ENCODE data around the gene MAP3K14.

Gene MAP3K14

GRCh38 chr17:45315648-45316433, 979 bp downstream of the MAP3K14 start:
- TF ChIP-seq SIN3A (IDR thresholded peaks at IDR 0.05; ENCODE audit: borderline replicate concordance, insufficient read depth, low read length) (no peak), POLR2AphosphoS5 (IDR thresholded peaks at IDR 0.05; ENCODE audit: low read depth, low read length) (no peak), FOXP2 (optimal IDR thresholded peaks at IDR 0.05; ENCODE audit: borderline replicate concordance, extremely low read depth, extremely low read length, insufficient read depth) (no peak), TAF1 (IDR thresholded peaks at IDR 0.05; ENCODE audit: borderline replicate concordance, insufficient read depth, low read length) (no peak)
- TF ChIP-seq, protein P1, sequence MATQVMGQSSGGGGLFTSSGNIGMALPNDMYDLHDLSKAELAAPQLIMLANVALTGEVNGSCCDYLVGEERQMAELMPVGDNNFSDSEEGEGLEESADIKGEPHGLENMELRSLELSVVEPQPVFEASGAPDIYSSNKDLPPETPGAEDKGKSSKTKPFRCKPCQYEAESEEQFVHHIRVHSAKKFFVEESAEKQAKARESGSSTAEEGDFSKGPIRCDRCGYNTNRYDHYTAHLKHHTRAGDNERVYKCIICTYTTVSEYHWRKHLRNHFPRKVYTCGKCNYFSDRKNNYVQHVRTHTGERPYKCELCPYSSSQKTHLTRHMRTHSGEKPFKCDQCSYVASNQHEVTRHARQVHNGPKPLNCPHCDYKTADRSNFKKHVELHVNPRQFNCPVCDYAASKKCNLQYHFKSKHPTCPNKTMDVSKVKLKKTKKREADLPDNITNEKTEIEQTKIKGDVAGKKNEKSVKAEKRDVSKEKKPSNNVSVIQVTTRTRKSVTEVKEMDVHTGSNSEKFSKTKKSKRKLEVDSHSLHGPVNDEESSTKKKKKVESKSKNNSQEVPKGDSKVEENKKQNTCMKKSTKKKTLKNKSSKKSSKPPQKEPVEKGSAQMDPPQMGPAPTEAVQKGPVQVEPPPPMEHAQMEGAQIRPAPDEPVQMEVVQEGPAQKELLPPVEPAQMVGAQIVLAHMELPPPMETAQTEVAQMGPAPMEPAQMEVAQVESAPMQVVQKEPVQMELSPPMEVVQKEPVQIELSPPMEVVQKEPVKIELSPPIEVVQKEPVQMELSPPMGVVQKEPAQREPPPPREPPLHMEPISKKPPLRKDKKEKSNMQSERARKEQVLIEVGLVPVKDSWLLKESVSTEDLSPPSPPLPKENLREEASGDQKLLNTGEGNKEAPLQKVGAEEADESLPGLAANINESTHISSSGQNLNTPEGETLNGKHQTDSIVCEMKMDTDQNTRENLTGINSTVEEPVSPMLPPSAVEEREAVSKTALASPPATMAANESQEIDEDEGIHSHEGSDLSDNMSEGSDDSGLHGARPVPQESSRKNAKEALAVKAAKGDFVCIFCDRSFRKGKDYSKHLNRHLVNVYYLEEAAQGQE (IDR thresholded peaks at IDR 0.05; ENCODE audit: insufficient read depth in 1 of 2, low read depth in 2 of 2, low read length in 2 of 2): no peak

DNA sequence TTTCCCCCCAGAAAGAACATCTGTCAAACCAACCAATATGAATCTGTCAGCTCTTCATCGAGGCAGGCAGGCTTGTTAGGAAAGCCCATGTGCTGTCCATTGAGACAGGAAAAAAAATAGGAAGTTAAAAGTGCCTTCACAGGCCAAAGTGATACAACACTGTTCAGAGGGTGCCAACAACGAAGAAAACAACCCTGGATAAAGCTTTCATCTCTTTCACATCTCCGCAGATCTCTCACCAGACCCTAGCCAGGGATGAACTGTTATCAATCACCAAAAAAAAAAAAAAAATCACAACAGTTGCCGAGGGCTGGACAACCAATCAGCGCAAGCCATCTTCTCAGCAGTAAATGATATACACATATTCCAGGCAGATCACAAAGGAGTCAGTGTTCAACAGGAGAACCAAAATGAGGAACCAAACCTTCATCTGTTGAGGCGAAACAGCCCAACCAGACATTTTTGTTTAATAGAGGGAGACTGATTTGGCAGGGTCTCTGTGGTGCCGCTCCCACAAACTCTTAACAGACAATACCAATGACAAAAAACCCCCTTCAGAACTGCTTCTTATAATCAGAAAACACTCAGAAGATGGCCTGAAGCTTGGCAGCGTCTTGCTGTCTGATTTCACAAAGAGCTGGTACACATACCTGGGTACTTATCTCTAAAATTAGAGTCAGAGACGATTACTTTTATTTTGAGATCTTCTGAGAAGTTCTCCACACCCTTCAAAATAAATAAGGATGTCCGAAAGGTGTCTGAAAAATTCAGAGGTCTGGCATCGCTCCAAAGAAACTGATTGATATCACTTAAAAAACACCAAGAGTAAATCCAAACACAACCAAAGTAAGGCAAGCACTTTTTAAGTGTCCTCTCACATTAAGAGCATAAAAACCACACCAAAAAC, 1.8 kb downstream of the MAP3K14 start:
- TF ChIP-seq FOXP2 (optimal IDR thresholded peaks at IDR 0.05; ENCODE audit: borderline replicate concordance, extremely low read depth, extremely low read length, insufficient read depth): no peak
- no peak for TF ChIP-seq SIN3A (IDR thresholded peaks at IDR 0.05; ENCODE audit: borderline replicate concordance, insufficient read depth, low read length)
- TF ChIP-seq, protein P1 (IDR thresholded peaks at IDR 0.05; ENCODE audit: insufficient read depth in 1 of 2, low read depth in 2 of 2, low read length in 2 of 2): no peak
- no peak for TF ChIP-seq TAF1 (IDR thresholded peaks at IDR 0.05; ENCODE audit: borderline replicate concordance, insufficient read depth, low read length)
- TF ChIP-seq POLR2AphosphoS5 (IDR thresholded peaks at IDR 0.05; ENCODE audit: low read depth, low read length): no peak

- TF ChIP-seq TAF1 (IDR thresholded peaks at IDR 0.05; ENCODE audit: borderline replicate concordance, insufficient read depth, low read length) (no peak), SIN3A (IDR thresholded peaks at IDR 0.05; ENCODE audit: borderline replicate concordance, insufficient read depth, low read length) (no peak), FOXP2 (optimal IDR thresholded peaks at IDR 0.05; ENCODE audit: borderline replicate concordance, extremely low read depth, extremely low read length, insufficient read depth) (no peak), POLR2AphosphoS5 (IDR thresholded peaks at IDR 0.05; ENCODE audit: low read depth, low read length) (no peak)
- TF ChIP-seq, protein P1 (IDR thresholded peaks at IDR 0.05; ENCODE audit: insufficient read depth in 1 of 2, low read depth in 2 of 2, low read length in 2 of 2): no peak
Measured at GRCh38 chr17:45313996-45314740, 2.7 kb downstream of the MAP3K14 start.

- no peak for TF ChIP-seq POLR2AphosphoS5 (IDR thresholded peaks at IDR 0.05; ENCODE audit: low read depth, low read length)
- TF ChIP-seq, protein P1 (IDR thresholded peaks at IDR 0.05; ENCODE audit: insufficient read depth in 1 of 2, low read depth in 2 of 2, low read length in 2 of 2): no peak
- no peak for TF ChIP-seq FOXP2 (optimal IDR thresholded peaks at IDR 0.05; ENCODE audit: borderline replicate concordance, extremely low read depth, extremely low read length, insufficient read depth)
- no peak for TF ChIP-seq TAF1 (IDR thresholded peaks at IDR 0.05; ENCODE audit: borderline replicate concordance, insufficient read depth, low read length)
- no peak for TF ChIP-seq SIN3A (IDR thresholded peaks at IDR 0.05; ENCODE audit: borderline replicate concordance, insufficient read depth, low read length)
Measured at GRCh38 chr17:45313421-45313771, 3.4 kb downstream of the MAP3K14 start.

All from PFSK-1 (cell line).